Measurements from ENCODE around the gene HTR7. TPM values are rescaled to one million over a fixed set of nuclear protein-coding genes. Genes with fewer than 3 reads are reported as not detected.

The HTR7 gene
- total and polyA plus RNA-seq, 4 donors = 0.12 to 0.65 (median 0.33) TPM

GRCh38 chr10:90775351-90776028, 82.3 kb downstream of the HTR7 start:
- Histone ChIP-seq H3K27me3 (ENCODE audit: control insufficient read depth in 3 of 3, insufficient read depth in 3 of 3, low read length in 2 of 3) (no peaks in the 10 kb centered on the region), H3K27ac (ENCODE audit: low read depth in 1 of 2, low read length in 1 of 2) (no peak overlapping the region), H3K9ac (ENCODE audit: insufficient read depth in 1 of 2, low read length in 2 of 2) (no peak overlapping the region), H3K9me3 (ENCODE audit: control insufficient read depth in 4 of 4, insufficient read depth in 3 of 4, low read length in 3 of 4) (peaks cover 0 to 9% (median 0%) of the 10 kb centered on the region in 4 donors), H3K36me3 (ENCODE audit: control insufficient read depth in 4 of 4, insufficient read depth in 4 of 4, low read length in 4 of 4) (no peaks in the 10 kb centered on the region), H3K4me1 (ENCODE audit: control insufficient read depth in 5 of 5, insufficient read depth in 5 of 5, low read length in 5 of 5) (no peaks in the 10 kb centered on the region), H3K4me3 (no peak overlapping the region)
- ATAC-seq (ENCODE audit: insufficient read depth, low FRiP score) (no peak), DNase-seq (peak in 1 of 3 donors; percentile 2)
- WGBS, 2 donors = 42 to 71% methylated on average over 2 of the region's 2 CpGs
- TF ChIP-seq CTCF (IDR thresholded peaks at IDR 0.05; ENCODE audit: control extremely low read depth, extremely low read depth) = no peak

DNA sequence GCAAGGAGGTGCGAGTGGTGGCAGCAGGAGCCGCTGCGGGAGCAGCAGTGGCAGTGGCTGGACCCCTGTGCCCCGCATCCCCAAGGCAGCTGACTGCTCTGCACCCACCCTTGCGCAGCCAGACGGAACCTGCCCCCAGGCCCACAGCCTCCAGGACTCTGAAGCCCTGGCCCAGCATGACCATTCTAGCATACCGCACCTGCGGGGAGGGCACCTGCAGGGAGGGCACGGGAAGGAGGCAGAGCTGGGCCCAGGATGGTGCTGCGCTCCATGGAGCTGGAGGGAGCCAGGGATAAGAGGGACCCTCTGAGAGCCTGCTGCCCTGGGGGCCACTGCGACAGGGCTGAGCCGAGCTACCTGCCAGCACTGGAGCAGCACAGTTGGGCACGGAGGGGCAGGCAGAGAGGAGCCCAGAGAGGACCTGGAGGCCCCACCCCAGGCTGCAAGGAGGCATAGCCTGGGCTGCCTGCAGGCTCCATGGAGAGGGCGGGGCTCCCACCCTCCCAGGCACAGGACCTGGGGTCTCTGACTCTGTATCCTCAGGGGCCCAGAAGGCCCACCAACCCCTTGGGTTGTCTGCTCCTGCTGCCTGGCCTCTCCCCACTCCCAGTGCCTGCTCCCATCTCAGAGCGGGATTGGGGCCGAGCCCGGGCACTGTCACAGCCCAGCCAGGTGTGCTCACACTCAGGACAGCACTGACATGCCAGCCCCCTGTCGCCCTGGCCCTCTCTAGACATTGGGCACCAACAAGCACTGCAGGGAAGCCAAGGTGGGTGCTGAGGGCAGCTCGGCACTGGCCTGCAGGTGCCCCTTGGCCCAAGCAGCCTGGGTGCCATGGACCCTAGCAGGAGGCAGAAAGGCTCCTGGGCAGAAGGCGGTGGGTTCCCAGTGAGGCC, 87.6 kb downstream of the HTR7 start:
- 93 to 96% methylated on average over 19 to 20 of the region's 20 CpGs for WGBS, 2 donors
- Histone ChIP-seq H3K27ac (ENCODE audit: low read depth in 1 of 2, low read length in 1 of 2) (no peak overlapping the region), H3K4me3 (no peak overlapping the region), H3K36me3 (ENCODE audit: control insufficient read depth in 4 of 4, insufficient read depth in 4 of 4, low read length in 4 of 4) (no peaks in the 10 kb centered on the region), H3K9me3 (ENCODE audit: control insufficient read depth in 4 of 4, insufficient read depth in 3 of 4, low read length in 3 of 4) (peaks cover 0 to 10% (median 0%) of the 10 kb centered on the region in 4 donors), H3K27me3 (ENCODE audit: control insufficient read depth in 3 of 3, insufficient read depth in 3 of 3, low read length in 2 of 3) (no peaks in the 10 kb centered on the region), H3K9ac (ENCODE audit: insufficient read depth in 1 of 2, low read length in 2 of 2) (no peak overlapping the region), H3K4me1 (ENCODE audit: control insufficient read depth in 5 of 5, insufficient read depth in 5 of 5, low read length in 5 of 5) (no peaks in the 10 kb centered on the region)
- ATAC-seq (ENCODE audit: insufficient read depth, low FRiP score) (no peak), DNase-seq (no peak)
- no peak for TF ChIP-seq CTCF (IDR thresholded peaks at IDR 0.05; ENCODE audit: control extremely low read depth, extremely low read depth)

DNA sequence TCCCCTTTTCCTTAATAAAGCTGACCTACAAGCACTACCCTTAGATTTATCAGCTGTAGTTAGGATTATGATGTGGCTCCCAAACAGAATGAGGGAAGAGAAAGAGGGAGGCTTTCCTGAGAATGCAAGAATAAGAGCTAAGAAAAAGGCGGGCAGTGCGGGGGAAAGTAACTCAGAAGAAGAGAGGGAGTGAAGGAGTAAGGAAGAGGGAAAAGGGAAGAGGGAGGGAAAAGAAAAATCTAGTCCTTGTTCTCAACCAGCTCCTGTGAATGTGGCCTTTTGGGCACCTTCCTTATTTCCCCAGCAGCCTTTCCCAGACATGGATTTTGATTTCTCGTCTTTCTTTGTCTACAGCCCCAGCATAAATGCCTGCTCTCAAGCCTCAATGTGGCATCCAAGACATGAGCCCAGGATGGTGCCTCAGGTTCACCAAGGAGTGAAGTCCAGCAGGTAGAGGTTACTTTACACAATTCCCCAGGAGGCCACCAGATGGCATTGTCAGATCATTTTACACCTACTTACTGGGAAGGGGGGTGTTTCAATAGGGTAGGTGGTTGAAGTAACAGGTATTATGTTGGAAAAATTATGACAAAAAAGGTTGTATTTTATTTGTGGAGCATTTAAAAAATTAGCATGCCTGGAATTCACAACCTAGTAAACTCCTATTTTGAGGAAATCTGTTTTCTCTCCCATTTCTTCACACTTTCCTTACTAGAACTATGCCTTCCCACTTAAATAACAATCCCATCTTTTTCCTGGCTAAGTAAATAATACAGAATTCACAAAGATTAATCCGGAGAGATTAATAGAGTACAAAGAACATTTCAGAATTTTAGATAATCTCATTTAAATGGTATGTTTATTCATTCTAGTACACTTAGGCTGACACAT, 106.5 kb downstream of the HTR7 start:
- TF ChIP-seq CTCF (IDR thresholded peaks at IDR 0.05; ENCODE audit: control extremely low read depth, extremely low read depth) = peak; percentile 43
- no peaks in the 10 kb centered on the region for H3K9me3 ChIP-seq (ENCODE audit: control insufficient read depth in 4 of 4, insufficient read depth in 3 of 4, low read length in 3 of 4)
- WGBS, 2 donors = 40 to 42% methylated on average over 4 of the region's 4 CpGs
- H3K27me3 ChIP-seq (ENCODE audit: control insufficient read depth in 3 of 3, insufficient read depth in 3 of 3, low read length in 2 of 3) = no peaks in the 10 kb centered on the region
- peak in 2 of 3 donors; percentile 5 to 21 for DNase-seq
- peak; percentile 79 for ATAC-seq (ENCODE audit: insufficient read depth, low FRiP score)
- no peaks in the 10 kb centered on the region for H3K36me3 ChIP-seq (ENCODE audit: control insufficient read depth in 4 of 4, insufficient read depth in 4 of 4, low read length in 4 of 4)
- no peak overlapping the region for H3K27ac ChIP-seq (ENCODE audit: low read depth in 1 of 2, low read length in 1 of 2)
- peaks cover 0 to 2% (median 0%) of the 10 kb centered on the region in 5 donors for H3K4me1 ChIP-seq (ENCODE audit: control insufficient read depth in 5 of 5, insufficient read depth in 5 of 5, low read length in 5 of 5)
- no peak overlapping the region for H3K4me3 ChIP-seq
- H3K9ac ChIP-seq (ENCODE audit: insufficient read depth in 1 of 2, low read length in 2 of 2) = no peak overlapping the region
